ENCODE measurements around the gene ARL2BP.
A peak's percentile ranks its signal among the peaks of the same experiment; 100 is the strongest.

ARL2BP gene

DNA sequence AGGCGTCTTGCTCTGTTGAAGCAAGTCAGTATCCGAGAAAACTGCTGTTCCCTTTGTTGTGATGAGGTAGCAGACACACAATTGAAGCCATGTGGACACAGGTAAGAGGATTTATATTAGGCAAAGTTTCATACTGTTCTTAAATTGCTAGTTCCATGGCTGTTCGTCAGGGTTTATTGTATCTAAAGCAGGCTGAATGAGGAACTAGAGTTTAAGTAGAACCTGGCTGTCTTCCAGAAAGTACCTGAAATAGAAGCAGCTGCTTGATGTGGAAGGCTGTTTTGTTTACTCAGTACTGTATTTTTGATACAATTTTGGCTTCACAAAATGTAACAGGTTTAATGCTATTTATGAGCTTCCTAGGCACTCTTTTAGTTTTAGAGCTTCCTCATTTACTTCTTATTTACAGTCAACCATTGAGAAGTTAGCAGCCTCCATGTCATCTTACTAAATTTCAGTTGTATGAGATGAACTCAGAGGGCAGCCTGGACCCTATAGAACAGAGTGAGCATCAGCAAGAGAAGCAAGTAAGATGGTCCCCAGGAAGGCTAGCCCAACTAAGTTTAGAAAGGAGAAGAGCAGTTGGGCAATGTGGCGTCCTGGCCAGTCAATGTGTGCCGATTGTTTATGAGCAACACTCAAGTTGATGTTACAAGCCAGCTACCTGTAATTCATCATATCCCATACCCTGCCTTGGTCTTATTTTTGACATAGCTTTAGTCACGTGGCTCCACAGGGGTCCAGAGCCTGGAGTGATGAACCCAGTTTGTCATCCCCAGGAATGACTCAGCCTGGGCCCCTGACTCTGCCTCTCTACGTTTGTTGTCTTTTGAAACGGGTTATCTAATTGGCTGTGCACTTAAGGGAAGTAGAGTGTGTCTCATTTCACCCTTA lies 9.7 kb upstream of the ARL2BP start:
- no peak for DNase-seq (ENCODE audit: low spot score)
- no peak for FAIRE-seq

DNA sequence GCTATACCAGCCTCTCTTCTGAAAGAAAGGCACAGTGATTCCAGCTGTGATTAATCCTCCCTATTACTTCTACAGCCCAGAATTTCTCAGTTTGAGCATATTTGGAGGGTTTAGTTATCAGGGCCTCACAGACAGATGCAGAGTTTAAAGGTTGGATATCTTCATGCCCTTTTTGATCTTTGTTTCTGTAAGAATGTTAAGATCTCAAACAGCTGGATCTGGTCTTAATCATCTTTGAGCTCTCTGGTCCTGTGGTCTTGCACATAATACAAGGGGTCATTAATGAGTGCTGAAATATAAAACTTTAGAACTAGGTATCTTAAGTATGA lies 9.1 kb upstream of the ARL2BP start:
- FAIRE-seq (no peak), DNase-seq (ENCODE audit: low spot score) (no peak)

DNA sequence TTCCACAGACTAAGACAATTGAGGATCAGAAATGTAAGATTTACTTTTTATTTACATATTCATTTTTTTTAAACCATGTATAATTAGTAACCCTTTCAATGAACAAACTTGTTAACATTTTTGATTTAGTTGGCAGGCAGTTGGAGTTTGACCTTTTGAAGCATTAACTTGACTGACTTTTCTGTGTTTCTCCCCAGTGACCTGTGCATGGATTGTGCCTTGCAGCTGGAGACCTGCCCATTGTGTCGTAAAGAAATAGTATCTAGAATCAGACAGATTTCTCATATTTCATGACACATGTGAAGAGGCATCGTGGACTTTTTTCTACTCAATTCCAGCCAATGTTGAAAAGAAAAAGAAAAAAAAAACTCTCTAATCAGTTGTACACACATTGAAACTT lies 6.4 kb upstream of the ARL2BP start:
- FAIRE-seq, result no peak
- no peak for DNase-seq (ENCODE audit: low spot score)

DNA sequence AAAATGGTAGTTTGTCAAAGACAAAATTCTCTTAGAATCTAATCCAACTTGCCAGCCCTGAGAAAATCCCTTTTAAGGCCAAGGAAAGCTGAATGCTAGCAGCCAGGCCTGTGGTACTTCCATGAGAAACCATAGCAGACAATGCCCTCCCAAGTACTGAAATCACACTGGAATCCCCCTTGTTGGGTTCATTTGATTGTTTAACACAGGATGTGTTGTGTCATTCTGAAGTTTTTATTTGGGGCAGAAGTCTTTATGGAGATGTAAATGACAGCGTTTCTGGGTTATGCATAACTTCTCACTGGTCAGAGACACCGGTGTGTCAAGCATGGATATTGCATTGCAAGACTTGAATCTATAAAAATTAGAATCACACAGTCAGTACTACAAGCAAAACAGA lies 6.0 kb upstream of the ARL2BP start:
- FAIRE-seq, result no peak
- no peak for DNase-seq (ENCODE audit: low spot score)

DNA sequence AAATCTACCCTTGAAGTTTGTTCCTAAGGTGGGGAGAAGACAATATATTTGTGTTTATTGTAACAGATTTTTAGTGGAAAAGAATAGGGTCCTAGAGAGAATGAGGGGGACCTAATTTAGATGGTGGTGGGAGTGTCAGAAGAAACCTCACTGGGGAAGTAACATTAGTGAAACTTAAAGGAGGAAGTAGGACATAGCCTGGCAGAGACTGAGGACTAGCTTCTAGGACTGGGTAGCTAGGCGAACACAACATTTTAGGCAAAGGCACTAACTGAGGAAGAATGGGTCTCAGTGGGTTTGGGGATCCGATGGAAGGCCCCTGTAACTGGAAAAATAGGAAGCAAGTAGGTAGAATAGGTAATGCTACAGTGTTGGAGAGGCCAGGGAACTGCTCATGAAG lies 4.2 kb upstream of the ARL2BP start:
- DNase-seq (ENCODE audit: low spot score) (no peak), FAIRE-seq (no peak)

DNA sequence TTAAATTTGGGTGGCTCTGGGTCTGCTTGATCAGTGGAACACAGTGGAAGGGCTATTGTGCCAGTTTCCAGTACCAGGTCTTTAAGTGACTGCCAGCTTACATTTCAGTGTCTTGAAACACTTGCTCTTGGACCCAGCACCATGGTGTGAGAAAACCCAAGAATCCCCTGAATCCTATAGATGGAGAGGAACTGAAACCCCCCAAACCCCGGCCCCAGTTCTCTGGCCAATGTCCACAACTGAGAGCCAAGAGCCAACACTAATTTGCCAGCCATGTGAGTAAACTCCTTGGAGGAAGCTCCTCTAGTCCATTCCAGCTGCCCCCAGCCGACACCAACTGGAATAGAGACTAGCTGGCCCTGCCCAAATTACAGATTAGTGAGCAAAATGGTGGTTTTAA lies 2.4 kb upstream of the ARL2BP start:
- FAIRE-seq (no peak), DNase-seq (ENCODE audit: low spot score) (no peak)

DNA sequence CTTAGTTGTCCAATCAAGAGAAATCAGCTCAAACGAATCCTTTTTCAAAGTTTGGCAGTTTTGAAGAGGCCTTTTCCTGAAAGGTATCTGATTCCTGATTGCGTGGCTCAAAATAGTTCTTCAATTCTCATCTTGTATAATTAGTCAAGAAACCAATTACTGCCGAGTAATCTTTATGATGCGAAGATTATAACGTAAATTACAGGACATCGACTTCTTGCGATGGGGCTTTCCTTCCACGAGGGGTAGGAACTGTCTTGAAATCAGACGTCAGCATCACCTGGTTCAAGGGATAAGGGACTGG lies 644 bp upstream of the ARL2BP start:
- no peak for DNase-seq (ENCODE audit: low spot score)
- FAIRE-seq, result no peak

DNA sequence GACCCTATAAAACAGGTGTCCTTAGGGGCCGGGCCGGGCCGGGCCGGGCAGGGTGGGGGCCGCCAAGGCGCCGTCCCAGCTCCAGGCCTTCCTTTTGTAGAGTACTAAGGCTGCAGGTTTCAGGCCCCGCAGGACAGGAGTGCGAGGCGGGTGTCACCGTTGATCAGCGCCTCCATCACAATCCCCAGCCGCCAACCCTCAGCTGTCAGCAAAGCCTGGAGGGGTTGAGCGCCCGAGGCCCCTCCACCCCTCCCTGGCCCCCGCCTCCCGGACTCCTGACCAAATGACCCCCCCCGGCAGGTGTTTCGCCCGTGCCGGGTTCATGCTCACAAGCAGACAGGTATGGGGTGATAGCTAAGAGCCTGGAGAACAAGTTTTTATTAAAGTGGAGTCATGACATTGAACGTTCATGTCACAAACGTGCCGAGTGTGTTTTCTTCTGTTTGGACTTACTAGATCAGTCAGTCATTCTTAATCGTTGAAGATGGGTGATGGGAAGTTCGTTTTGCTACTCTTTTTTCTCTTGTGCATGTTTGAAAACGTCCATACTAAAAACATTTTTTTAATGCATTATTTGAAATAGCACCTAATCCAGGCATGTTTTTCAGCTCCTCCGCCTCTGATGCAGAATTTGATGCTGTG lies 534 bp downstream of the ARL2BP start:
- no peak for FAIRE-seq
- peak; percentile 35 for DNase-seq (ENCODE audit: low spot score)

DNA sequence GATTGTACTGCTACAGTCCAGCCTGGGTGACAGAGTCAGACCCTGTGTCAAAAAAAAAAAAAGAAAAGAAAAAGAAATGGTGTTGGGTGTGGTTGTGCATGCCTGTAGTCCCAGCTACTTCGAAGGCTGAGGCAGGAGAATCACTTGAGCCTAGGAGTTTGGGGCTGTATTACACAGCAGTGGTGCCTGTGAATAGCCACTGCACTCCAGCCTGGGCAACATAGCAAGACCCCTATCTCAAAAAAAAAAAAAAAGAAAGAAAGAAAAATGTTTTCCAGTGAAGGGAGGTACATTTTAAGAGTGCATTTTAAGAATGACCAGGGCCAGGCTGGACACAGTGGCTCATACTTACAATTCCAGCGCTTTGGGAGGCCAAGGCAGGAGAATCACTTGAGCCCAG lies 6.3 kb downstream of the ARL2BP start:
- FAIRE-seq, result no peak

DNA sequence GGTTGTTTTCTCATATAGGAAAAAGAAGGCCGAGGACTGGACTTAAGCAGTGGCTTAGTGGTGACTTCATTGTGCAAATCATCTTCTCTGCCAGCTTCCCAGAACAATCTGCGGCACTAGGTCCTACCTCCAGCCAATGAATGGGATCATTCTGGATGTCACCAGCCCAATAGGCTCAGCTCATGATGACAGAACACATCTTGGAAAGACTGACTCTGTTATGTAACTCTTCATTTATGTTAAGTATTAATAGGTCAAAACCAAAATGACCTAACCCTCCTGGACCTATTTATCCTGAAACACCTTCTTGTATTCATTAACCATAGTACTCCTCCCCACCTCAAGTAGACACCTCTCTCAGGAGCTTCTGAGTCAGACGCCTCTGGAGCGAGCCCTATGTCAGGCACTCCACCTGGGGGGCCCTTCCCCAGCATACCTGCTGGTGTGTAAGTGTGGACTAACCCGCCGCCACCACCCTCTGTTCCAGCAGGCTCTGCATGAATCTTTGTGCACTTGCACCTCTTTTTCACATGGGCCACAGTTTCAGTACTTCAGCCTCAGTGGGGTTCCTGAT lies 7.2 kb downstream of the ARL2BP start:
- DNase-seq (ENCODE audit: low spot score), result no peak
- no peak for FAIRE-seq

More for the DNA sequence above, 6.3 kb downstream of the ARL2BP start:
- no peak for DNase-seq (ENCODE audit: low spot score)

DNA sequence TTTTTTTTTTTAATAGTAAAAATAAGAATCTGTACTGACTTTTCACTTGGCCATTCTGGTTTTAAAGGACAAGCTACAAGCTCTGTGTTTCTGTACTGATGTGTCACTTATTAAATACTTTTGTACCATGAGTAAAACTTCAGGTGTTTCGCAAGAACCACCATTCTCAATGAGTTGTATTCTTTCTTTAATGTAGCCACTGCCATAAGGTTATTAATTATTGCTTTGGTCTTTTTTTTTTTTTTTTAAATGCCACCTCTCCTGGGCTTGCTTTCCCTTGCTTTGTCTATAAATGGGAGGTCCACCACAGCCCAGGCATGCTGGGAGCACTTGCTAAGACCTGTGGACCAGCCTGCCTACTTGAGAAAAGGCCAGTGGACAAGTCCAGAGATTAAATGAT lies 8.4 kb downstream of the ARL2BP start:
- FAIRE-seq (no peak), DNase-seq (ENCODE audit: low spot score) (no peak)

DNA sequence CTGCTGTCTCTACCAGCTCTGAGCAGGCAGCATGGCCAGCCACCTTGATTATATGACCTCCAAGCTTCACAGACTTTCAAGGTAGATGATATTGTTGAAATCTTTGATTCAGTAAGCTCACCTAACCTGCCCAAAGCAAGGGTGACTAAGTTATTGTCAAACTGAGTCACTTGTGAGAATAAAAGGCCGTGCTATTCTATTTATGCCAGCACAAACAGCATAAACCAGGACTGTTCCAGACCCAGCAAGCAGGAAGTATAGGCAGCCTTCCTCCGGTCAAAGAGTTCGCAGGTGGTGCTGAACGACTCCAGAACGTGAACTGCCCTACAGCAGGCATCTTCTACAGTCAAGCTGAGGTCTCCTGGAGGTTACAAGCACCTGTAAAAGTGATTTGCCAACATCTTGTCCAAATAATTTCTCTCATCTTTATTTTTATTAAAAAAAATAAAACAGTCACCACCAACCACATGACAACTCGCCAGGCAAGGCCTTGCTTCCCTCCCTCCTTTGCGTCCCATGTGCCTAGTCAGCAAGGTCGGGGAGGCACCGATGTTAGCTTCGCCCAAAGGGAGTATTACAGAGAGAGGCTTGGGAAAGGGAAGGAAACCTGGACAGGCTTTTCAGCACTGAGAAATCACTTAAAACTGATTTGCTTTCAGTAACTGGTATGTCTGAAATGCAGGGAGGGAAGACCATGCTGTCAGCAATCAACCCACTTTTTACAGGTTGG lies 10.8 kb downstream of the ARL2BP start:
- no peak for DNase-seq (ENCODE audit: low spot score)
- no peak for FAIRE-seq

DNA sequence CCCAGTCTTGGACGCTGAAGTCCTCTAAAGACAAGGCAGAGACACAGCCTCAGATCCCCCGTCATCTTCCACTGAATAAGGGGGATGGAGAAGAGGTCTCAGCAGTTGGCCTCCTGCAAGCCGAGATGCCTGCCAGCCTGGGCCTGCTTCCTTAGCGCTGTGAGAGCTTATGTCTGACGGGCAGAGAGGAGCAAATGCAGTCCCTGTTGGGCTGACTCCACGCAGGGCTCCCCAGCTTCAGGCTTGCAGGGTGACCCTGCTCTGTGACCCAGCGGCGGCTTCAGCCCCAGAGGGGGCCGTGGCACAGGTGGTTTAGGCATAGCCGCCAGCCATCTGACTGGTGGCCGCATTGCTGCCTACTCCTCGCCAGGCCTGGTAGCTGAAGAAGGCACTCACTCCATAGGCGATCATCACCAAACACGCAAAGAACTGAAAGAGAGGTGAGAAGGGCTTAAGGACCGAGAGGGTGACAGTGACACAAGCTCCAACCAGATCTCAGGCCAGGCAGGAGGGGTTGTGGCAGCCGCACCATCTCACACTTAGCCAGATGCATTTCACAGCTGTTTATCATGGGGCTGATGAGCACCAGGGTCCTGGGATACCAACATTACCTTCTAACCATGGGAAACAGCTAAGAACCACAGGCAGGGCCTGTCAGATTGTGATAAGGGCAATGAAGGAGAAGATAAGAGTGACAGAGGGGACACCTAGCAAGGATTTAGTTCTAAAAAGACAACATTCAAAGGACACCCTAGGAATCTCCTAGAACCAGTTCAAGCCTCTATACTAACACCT lies 11.7 kb downstream of the ARL2BP start:
- DNase-seq (ENCODE audit: low spot score) (no peak), FAIRE-seq (no peak)

DNA sequence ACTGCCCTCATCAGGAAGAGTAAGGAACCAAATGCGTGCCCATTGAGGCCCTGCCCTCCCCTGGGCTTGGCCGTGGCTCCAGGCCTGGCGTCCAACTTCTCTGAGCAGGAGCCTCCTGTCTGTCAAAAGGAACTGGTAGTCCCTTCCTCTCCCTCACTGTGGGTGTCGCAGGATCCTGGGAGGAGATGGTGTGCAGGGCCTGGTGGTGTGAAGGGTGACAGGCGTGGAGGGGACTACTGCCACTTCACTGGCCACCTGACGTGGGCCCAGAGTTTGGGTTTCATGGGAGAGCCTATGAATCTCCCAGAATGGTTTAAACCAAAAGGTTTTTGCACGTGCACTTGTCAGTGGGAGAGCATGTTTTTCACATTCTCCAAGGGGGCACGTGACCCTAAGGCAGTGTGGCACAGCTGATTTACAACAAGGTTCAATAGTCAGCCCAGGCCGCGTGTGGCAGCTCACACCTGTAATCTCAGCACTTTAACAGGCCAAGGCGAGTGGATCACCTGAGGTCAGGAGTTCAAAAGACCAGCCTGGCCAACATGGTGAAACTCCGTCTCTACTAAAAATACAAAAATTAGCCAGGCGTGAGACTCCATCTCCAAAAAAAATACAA lies 12.5 kb downstream of the ARL2BP start:
- DNase-seq (ENCODE audit: low spot score), result no peak
- no peak for FAIRE-seq

DNA sequence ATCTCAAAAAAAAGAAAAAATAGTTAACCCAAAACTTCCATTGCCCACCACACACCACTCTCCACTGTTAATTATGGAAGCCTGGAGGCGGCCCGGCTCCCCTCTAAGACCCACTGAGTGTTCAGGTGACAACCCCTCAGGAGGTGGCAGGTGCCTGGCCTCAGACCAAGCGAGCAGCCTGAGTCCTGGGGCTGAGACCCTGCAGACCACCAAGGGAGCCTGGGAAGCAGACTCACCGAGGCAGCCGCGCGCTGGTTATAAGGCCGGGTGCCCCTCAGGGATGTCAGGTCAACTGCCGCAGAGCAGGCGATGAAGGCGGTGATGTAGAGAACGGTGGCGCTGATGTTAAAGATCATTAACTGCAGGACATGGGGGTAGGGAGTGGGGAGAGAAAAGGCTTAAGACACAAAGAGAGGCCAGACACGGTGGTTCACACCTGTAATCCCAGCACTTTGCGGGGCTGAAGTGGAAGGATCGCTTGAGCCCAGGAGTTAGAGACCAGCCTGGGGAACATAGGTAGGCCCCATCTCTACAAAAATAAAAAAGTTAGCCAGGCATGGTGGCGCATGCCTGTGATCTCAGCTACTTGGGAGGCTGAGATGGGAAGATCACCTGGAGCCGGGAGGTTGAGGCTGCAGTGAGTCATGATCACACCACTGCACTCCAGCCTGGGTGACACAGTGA lies 13.3 kb downstream of the ARL2BP start:
- no peak for DNase-seq (ENCODE audit: low spot score)
- FAIRE-seq, result no peak

DNA sequence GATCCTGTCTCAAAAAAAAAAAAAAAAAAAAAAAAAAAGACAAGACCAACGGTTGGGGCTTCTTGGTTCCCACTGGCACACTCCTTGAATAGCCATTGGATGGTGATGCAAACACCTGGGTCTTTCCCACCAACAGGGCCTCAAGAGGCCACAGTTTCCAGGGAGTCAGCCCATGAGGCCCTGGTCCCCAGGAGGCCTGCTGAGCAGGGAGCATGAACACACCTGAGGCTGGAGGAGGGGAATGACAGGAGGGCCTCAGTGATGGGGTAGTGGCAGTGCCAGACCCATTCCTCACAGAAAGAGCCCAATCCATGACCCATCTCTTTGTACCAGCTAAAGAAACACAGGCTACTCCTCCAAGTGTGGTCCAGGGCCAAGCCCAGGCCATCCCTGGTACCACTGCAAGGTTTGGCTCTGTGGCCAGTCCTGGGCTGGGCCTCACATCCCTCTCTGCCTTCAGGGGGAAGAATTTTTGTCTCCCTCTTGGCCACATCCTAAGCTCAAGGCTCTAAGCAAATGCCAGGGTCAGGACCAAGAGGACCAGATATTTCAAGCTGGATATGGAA lies 13.9 kb downstream of the ARL2BP start:
- FAIRE-seq (no peak), DNase-seq (ENCODE audit: low spot score) (no peak)

DNA sequence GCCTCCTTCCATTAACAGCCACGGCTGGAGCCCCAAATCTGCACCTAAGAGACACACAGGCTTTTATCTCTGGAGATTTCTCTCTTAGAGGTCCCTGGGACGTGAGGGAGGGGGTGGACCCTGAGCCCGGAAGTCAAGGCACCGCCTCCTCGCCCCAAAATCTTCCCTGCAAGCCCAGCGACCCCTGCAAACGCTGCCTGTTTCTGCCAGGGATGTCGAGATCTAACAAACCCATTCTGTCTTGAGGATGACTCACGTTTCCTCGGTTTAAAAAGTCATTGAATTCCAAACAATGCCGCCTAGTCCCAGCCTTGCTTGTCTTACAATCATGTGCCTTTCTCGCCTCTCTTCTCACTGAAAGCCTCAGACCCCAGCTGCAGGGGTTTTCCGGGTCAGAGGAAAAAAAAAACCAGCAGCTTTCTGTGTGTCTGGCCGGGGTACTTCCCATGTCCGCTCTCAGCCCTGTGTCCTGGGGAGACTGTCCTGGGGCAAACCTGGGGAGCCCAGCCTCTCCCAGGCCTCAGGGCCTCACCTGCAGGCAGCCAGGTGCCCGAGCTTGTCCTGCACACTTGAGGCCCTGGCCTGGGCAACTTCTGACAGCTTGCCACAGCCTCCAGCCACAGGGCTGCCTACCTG lies 15.4 kb downstream of the ARL2BP start:
- FAIRE-seq (no peak), DNase-seq (ENCODE audit: low spot score) (peak; percentile 74)

DNA sequence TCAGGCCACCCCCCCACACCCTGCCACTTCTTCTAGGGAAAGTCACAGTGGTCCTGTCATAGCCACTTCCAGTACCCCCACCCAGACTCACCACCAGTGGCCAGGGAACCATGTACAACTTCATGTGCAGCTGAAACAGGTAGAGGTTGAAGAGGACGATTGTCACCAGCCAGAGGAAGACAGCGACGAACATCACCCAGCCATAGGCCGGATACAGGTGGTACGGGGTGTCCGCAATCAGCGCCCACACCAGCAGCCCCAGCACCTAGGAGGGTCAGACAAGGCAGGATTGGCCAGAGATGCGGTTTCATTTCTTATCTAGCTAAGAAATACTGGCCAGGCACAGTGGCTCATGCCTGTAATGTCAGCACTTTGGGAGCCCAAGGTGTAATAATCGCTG lies 16.7 kb downstream of the ARL2BP start:
- DNase-seq (ENCODE audit: low spot score), result no peak
- FAIRE-seq, result no peak

DNA sequence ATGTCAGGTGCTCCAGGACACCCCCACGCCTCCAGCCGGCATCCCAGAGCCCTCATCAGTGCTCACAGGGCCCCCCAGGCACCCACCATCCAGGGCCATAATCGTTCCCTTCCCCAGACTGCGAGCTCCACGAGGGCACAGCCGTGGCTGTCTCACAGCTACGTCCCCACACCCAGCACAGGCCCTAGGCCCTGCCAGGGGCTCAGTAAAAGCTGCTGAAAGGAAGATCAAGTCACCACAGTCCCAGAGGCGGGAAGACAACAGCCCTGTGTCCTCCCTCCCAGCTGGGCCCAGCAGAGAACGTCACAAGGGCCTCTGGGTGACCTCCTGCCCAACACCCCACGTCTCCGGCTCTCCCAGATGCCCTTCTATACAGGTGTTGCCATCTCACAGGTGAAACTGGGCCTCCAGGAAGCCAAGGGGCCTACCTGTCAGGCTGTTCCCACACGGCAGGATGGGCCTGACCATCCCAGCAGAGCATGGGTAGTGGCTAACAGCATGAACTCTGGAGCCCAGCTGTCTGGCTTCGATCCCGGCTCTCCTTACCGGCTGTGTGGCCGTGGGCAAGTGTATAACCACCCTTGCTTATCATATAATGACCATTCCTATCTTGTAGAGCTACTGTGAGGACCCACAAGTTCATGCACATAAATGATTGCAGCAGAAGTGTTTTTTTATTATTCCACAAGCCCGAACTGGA lies 17.9 kb downstream of the ARL2BP start:
- FAIRE-seq, result no peak
- DNase-seq (ENCODE audit: low spot score), result no peak

All from urothelium cell line (cell line).